HepG2 (cell line): ENCODE data around the gene SCIN. TPM values are rescaled to one million over a fixed set of nuclear protein-coding genes. Genes with fewer than 3 reads are reported as not detected.

Experiments
- CBX1 ChIP-seq: IDR thresholded peaks from one replicate; pipeline ENCODE4 v1.6.1; 2016; ENCODE audit warnings: antibody characterized with exemption, low read depth
- HNRNPK ChIP-seq: fragments of 200-400 bp; formaldehyde crosslinking; IDR thresholded peaks from 2 replicates; pipeline ENCODE4 v1.6.1; 2018; ENCODE audit warnings: low read length, low read depth, moderate library complexity, mild to moderate bottlenecking; ENCODE audit not compliant: poor library complexity, severe bottlenecking
- PPARG ChIP-seq: conservative IDR thresholded peaks from 2 replicates; pipeline ENCODE4 v1.6.1; 2016; ENCODE audit warnings: missing biosample characterization, missing genetic modification reagents
- RFXAP ChIP-seq: sonication (generic); formaldehyde crosslinking; IDR thresholded peaks from 2 replicates; pipeline ENCODE4 v1.4.0; 2020; ENCODE audit warnings: missing genetic modification reagents, borderline replicate concordance
- SKI ChIP-seq: fragments of 450-650 bp; IDR thresholded peaks from one replicate; pipeline ENCODE4 v1.6.1; 2018; ENCODE audit warnings: mild to moderate bottlenecking; ENCODE audit not compliant: partially characterized antibody
- SMC3 ChIP-seq: IDR thresholded peaks from 2 replicates; pipeline ENCODE4 v1.6.1; 2011; ENCODE audit warnings: low read length, improper control_type of control experiment
- ZC3H13 ChIP-seq: sonication (generic); formaldehyde crosslinking; IDR thresholded peaks from 2 replicates; pipeline ENCODE4 v1.8.1; 2023; ENCODE audit warnings: mild to moderate bottlenecking, missing genetic modification reagents, moderate library complexity
- ZMYM4 ChIP-seq: sonication (generic); formaldehyde crosslinking; IDR thresholded peaks from 2 replicates; pipeline ENCODE4 v1.8.1; 2023; ENCODE audit warnings: mild to moderate bottlenecking, missing genetic modification reagents
- ZNF557 ChIP-seq: sonication (generic); formaldehyde crosslinking; IDR thresholded peaks from 2 replicates; pipeline ENCODE4 v1.4.0; 2020; ENCODE audit warnings: missing genetic modification reagents
- polyA plus RNA-seq, 8 experiments: library from polyadenylated mRNA; depleted of rRNA in 3 of 8; stranded (reverse) in 7 of 8; unstranded in 1 of 8; fragments of >200 nt; fragmentation: Illumina TruSeq in 4 of 8; extraction: Trizol in 4 of 8; gene quantifications; 2 replicates each; pipeline versions ENCODE4 v1.2.1 to v1.2.3, GENCODE V29; 2011 to 2016; ENCODE audit warnings: low read depth in 4 of 8, missing spikeins in 1 of 8, mixed read lengths in 1 of 8; ENCODE audit not compliant: insufficient read depth in 1 of 8
- total RNA-seq, 5 experiments: library from RNA; depleted of rRNA; stranded (reverse); fragments of >200 nt; fragmentation: Illumina TruSeq; extraction: Trizol; gene quantifications; 2 replicates each; pipeline ENCODE4 v1.2.3, GENCODE V29; 2016; ENCODE audit warnings: low read depth in 1 of 5
- TF ChIP-seq, protein P1 (sequence below): IDR thresholded peaks from 2 replicates; pipeline ENCODE4 v1.6.1; 2016; ENCODE audit warnings: low read depth
- TF ChIP-seq, protein P2 (sequence below): IDR thresholded peaks from 2 replicates; pipeline ENCODE4 v1.6.1; 2016; ENCODE audit warnings: missing compliant biosample characterization, missing genetic modification reagents, borderline replicate concordance
- TF ChIP-seq, protein P3 (sequence below): sonication (generic); formaldehyde crosslinking; IDR thresholded peaks from 2 replicates; pipeline ENCODE4 v1.5.0; 2020; ENCODE audit warnings: mild to moderate bottlenecking, missing genetic modification reagents, borderline replicate concordance
- TF ChIP-seq, protein P4 (sequence below): IDR thresholded peaks from 2 replicates; pipeline ENCODE4 v1.4.0; 2020; ENCODE audit warnings: mild to moderate bottlenecking, missing genetic modification reagents
- TF ChIP-seq, protein P5 (sequence below): IDR thresholded peaks from 2 replicates; pipeline ENCODE4 v1.6.1; 2012; ENCODE audit warnings: inconsistent platforms

Gene SCIN
- total and polyA plus RNA-seq, 2 of the 13 experiments (the other 11 are each of a cell fraction or from before 2014, with no cell fraction given), result not detected

DNA sequence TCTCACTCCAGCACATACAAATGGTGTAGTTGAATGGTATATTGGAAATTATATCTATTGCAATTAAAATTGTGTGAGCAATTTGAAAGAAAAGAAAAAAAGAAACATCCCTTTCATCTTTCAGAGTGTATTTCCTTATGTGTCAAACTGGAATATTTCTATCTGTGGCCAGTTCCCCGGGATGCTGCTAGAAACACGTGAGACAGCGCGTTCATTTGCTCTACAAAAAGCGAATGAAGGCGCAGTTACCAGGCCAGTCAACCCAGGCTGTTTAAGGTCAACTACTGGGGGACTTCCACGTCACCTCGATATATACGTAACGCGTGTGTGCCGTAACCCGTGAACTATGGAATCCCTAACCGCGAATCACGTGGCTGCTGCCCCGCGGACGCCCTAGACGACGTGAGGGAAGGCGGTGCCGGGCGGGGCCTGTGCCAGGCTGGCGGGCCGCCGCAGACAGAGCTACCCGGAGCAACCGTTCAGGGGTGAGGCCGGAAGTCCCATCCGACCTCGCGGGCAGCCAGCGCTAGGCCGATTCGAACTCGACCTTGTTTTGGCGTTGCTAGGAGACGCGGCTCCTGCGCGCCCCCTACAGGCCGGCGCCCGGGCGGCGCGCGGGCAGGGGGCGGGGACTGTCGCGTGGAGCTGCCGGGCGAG is 115.8 kb downstream of the SCIN start (continued):
- TF ChIP-seq, protein P1, sequence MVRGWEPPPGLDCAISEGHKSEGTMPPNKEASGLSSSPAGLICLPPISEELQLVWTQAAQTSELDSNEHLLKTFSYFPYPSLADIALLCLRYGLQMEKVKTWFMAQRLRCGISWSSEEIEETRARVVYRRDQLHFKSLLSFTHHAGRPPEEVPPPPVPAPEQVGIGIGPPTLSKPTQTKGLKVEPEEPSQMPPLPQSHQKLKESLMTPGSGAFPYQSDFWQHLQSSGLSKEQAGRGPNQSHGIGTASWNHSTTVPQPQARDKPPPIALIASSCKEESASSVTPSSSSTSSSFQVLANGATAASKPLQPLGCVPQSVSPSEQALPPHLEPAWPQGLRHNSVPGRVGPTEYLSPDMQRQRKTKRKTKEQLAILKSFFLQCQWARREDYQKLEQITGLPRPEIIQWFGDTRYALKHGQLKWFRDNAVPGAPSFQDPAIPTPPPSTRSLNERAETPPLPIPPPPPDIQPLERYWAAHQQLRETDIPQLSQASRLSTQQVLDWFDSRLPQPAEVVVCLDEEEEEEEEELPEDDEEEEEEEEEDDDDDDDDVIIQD (CRISPR knock-in tag), result peak; percentile 88
- TF ChIP-seq ZMYM4 (CRISPR knock-in tag), result peak; percentile 98
- TF ChIP-seq, protein P2, sequence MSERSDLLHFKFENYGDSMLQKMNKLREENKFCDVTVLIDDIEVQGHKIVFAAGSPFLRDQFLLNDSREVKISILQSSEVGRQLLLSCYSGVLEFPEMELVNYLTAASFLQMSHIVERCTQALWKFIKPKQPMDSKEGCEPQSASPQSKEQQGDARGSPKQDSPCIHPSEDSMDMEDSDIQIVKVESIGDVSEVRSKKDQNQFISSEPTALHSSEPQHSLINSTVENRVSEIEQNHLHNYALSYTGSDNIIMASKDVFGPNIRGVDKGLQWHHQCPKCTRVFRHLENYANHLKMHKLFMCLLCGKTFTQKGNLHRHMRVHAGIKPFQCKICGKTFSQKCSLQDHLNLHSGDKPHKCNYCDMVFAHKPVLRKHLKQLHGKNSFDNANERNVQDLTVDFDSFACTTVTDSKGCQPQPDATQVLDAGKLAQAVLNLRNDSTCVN (CRISPR knock-in tag), result no peak
- TF ChIP-seq, protein P3, sequence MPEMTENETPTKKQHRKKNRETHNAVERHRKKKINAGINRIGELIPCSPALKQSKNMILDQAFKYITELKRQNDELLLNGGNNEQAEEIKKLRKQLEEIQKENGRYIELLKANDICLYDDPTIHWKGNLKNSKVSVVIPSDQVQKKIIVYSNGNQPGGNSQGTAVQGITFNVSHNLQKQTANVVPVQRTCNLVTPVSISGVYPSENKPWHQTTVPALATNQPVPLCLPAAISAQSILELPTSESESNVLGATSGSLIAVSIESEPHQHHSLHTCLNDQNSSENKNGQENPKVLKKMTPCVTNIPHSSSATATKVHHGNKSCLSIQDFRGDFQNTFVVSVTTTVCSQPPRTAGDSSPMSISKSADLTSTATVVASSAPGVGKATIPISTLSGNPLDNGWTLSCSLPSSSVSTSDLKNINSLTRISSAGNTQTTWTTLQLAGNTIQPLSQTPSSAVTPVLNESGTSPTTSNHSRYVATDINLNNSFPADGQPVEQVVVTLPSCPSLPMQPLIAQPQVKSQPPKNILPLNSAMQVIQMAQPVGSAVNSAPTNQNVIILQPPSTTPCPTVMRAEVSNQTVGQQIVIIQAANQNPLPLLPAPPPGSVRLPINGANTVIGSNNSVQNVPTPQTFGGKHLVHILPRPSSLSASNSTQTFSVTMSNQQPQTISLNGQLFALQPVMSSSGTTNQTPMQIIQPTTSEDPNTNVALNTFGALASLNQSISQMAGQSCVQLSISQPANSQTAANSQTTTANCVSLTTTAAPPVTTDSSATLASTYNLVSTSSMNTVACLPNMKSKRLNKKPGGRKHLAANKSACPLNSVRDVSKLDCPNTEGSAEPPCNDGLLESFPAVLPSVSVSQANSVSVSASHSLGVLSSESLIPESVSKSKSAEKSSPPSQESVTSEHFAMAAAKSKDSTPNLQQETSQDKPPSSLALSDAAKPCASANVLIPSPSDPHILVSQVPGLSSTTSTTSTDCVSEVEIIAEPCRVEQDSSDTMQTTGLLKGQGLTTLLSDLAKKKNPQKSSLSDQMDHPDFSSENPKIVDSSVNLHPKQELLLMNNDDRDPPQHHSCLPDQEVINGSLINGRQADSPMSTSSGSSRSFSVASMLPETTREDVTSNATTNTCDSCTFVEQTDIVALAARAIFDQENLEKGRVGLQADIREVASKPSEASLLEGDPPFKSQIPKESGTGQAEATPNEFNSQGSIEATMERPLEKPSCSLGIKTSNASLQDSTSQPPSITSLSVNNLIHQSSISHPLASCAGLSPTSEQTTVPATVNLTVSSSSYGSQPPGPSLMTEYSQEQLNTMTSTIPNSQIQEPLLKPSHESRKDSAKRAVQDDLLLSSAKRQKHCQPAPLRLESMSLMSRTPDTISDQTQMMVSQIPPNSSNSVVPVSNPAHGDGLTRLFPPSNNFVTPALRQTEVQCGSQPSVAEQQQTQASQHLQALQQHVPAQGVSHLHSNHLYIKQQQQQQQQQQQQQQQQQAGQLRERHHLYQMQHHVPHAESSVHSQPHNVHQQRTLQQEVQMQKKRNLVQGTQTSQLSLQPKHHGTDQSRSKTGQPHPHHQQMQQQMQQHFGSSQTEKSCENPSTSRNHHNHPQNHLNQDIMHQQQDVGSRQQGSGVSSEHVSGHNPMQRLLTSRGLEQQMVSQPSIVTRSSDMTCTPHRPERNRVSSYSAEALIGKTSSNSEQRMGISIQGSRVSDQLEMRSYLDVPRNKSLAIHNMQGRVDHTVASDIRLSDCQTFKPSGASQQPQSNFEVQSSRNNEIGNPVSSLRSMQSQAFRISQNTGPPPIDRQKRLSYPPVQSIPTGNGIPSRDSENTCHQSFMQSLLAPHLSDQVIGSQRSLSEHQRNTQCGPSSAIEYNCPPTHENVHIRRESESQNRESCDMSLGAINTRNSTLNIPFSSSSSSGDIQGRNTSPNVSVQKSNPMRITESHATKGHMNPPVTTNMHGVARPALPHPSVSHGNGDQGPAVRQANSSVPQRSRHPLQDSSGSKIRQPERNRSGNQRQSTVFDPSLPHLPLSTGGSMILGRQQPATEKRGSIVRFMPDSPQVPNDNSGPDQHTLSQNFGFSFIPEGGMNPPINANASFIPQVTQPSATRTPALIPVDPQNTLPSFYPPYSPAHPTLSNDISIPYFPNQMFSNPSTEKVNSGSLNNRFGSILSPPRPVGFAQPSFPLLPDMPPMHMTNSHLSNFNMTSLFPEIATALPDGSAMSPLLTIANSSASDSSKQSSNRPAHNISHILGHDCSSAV (CRISPR knock-in tag), result no peak
- no peak for TF ChIP-seq HNRNPK
- TF ChIP-seq, protein P4, sequence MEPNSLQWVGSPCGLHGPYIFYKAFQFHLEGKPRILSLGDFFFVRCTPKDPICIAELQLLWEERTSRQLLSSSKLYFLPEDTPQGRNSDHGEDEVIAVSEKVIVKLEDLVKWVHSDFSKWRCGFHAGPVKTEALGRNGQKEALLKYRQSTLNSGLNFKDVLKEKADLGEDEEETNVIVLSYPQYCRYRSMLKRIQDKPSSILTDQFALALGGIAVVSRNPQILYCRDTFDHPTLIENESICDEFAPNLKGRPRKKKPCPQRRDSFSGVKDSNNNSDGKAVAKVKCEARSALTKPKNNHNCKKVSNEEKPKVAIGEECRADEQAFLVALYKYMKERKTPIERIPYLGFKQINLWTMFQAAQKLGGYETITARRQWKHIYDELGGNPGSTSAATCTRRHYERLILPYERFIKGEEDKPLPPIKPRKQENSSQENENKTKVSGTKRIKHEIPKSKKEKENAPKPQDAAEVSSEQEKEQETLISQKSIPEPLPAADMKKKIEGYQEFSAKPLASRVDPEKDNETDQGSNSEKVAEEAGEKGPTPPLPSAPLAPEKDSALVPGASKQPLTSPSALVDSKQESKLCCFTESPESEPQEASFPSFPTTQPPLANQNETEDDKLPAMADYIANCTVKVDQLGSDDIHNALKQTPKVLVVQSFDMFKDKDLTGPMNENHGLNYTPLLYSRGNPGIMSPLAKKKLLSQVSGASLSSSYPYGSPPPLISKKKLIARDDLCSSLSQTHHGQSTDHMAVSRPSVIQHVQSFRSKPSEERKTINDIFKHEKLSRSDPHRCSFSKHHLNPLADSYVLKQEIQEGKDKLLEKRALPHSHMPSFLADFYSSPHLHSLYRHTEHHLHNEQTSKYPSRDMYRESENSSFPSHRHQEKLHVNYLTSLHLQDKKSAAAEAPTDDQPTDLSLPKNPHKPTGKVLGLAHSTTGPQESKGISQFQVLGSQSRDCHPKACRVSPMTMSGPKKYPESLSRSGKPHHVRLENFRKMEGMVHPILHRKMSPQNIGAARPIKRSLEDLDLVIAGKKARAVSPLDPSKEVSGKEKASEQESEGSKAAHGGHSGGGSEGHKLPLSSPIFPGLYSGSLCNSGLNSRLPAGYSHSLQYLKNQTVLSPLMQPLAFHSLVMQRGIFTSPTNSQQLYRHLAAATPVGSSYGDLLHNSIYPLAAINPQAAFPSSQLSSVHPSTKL, result peak; percentile 19; the same call in 1 of the 2 replicates
- TF ChIP-seq RFXAP (CRISPR knock-in tag), result 0 out of 2 replicates have a peak, but pooled peaks have one; percentile 30
- no peak for TF ChIP-seq SMC3
- TF ChIP-seq ZC3H13, result no peak
- TF ChIP-seq, protein P5, sequence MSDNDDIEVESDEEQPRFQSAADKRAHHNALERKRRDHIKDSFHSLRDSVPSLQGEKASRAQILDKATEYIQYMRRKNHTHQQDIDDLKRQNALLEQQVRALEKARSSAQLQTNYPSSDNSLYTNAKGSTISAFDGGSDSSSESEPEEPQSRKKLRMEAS, result peak; percentile 87
- peak; percentile 51 for TF ChIP-seq CBX1
- no peak for TF ChIP-seq PPARG (CRISPR knock-in tag)
- TF ChIP-seq ZNF557, result no peak
- TF ChIP-seq SKI, result peak; percentile 80
